Measurements from ENCODE around the gene S100A12.

The S100A12 gene

GRCh38 chr1:153390938-153391710 is 15.7 kb upstream of the S100A12 start, which contains the start of gene S100A8:
Gene S100A8, minus strand, starts transcription at chr1:153391073. Its CDS starts 538 bp downstream, at chr1:153390535.
- Histone ChIP-seq H3K36me3 (ENCODE audit: insufficient read depth) (no peaks in the 10 kb centered on the region), H3K9ac (no peak within 1 kb of the TSS), H3K4me2 (no peak within 1 kb of the TSS), H3K79me2 (ENCODE audit: insufficient read depth, low read depth) (no peaks in the 10 kb centered on the region), H3K4me3 (IDR thresholded peaks at IDR 0.05; ENCODE audit: insufficient read depth, low read depth, low read length) (no peak within 1 kb of the TSS), H3K27me3 (ENCODE audit: insufficient read depth, low read depth) (no peaks in the 10 kb centered on the region; the same call in 1 of the 2 replicates), H3K27ac (no peak within 1 kb of the TSS), H3K4me1 (ENCODE audit: low read depth, poor library complexity, severe bottlenecking) (no peaks in the 10 kb centered on the region), H2AFZ (ENCODE audit: low read depth) (no peak within 1 kb of the TSS), H4K20me1 (ENCODE audit: insufficient read depth) (no peaks in the 10 kb centered on the region)
- no peak for TF ChIP-seq CTCF (conservative IDR thresholded peaks at IDR 0.05; ENCODE audit: low read depth, low read length)

- Histone ChIP-seq H2AFZ (ENCODE audit: low read depth) (no peak overlapping the region), H3K36me3 (ENCODE audit: insufficient read depth) (no peaks in the 10 kb centered on the region), H3K4me1 (ENCODE audit: low read depth, poor library complexity, severe bottlenecking) (no peaks in the 10 kb centered on the region), H3K4me3 (IDR thresholded peaks at IDR 0.05; ENCODE audit: insufficient read depth, low read depth, low read length) (no peak overlapping the region), H4K20me1 (ENCODE audit: insufficient read depth) (no peaks in the 10 kb centered on the region), H3K79me2 (ENCODE audit: insufficient read depth, low read depth) (no peaks in the 10 kb centered on the region), H3K27ac (no peak overlapping the region), H3K9ac (no peak overlapping the region), H3K4me2 (no peak overlapping the region), H3K27me3 (ENCODE audit: insufficient read depth, low read depth) (no peaks in the 10 kb centered on the region; the same call in 1 of the 2 replicates)
- no peak for TF ChIP-seq CTCF (conservative IDR thresholded peaks at IDR 0.05; ENCODE audit: low read depth, low read length)
Observed at GRCh38 chr1:153389973-153390879, 14.8 kb upstream of the S100A12 start.

GRCh38 chr1:153389401-153389800 is 14.0 kb upstream of the S100A12 start:
- H3K36me3 ChIP-seq (ENCODE audit: insufficient read depth) = no peaks in the 10 kb centered on the region
- H3K4me3 ChIP-seq (IDR thresholded peaks at IDR 0.05; ENCODE audit: insufficient read depth, low read depth, low read length) = no peak overlapping the region
- H3K9ac ChIP-seq = no peak overlapping the region
- no peak overlapping the region for H3K27ac ChIP-seq
- no peaks in the 10 kb centered on the region; the same call in 1 of the 2 replicates for H3K27me3 ChIP-seq (ENCODE audit: insufficient read depth, low read depth)
- no peak overlapping the region for H3K4me2 ChIP-seq
- no peak for TF ChIP-seq CTCF (conservative IDR thresholded peaks at IDR 0.05; ENCODE audit: low read depth, low read length)
- no peaks in the 10 kb centered on the region for H4K20me1 ChIP-seq (ENCODE audit: insufficient read depth)
- H3K79me2 ChIP-seq (ENCODE audit: insufficient read depth, low read depth) = no peaks in the 10 kb centered on the region
- no peak overlapping the region for H2AFZ ChIP-seq (ENCODE audit: low read depth)
- no peaks in the 10 kb centered on the region for H3K4me1 ChIP-seq (ENCODE audit: low read depth, poor library complexity, severe bottlenecking)

GRCh38 chr1:153387785-153388184 is 12.4 kb upstream of the S100A12 start:
- Histone ChIP-seq H3K4me1 (ENCODE audit: low read depth, poor library complexity, severe bottlenecking) (no peaks in the 10 kb centered on the region), H3K27ac (no peak overlapping the region), H3K27me3 (ENCODE audit: insufficient read depth, low read depth) (no peaks in the 10 kb centered on the region; the same call in 1 of the 2 replicates), H2AFZ (ENCODE audit: low read depth) (no peak overlapping the region), H3K9ac (no peak overlapping the region), H3K4me3 (IDR thresholded peaks at IDR 0.05; ENCODE audit: insufficient read depth, low read depth, low read length) (no peak overlapping the region), H4K20me1 (ENCODE audit: insufficient read depth) (no peaks in the 10 kb centered on the region), H3K79me2 (ENCODE audit: insufficient read depth, low read depth) (no peaks in the 10 kb centered on the region), H3K4me2 (no peak overlapping the region), H3K36me3 (ENCODE audit: insufficient read depth) (no peaks in the 10 kb centered on the region)
- TF ChIP-seq CTCF (conservative IDR thresholded peaks at IDR 0.05; ENCODE audit: low read depth, low read length) = no peak
